ENCODE results near the gene IMPA2. TPM values are rescaled to one million over a fixed set of nuclear protein-coding genes. Genes with fewer than 3 reads are reported as not detected.

IMPA2 gene
- total and polyA plus RNA-seq, 2 of the 13 experiments (the other 11 are each of a cell fraction or from before 2014, with no cell fraction given) = 37.8 to 71.8 TPM

- H3K27ac ChIP-seq (ENCODE audit: extremely low read length, insufficient read depth, low read length) = no peak overlapping the region
- intact Hi-C loops (cut with micrococcal nuclease; ENCODE audit: unreplicated experiment) = loop anchor here (10.0 kb wide), 1 partner anchor 135 kb away; the partner anchor contains the start of gene CHMP1B
- TF ChIP-seq HHEX (CRISPR knock-in tag; IDR thresholded peaks at IDR 0.05) = no peak
- TF ChIP-seq ZBTB42 (CRISPR knock-in tag; IDR thresholded peaks at IDR 0.05) = no peak
- 0 out of 2 replicates have a peak, but pooled peaks have one; percentile 32 for TF ChIP-seq RXRA (CRISPR knock-in tag; IDR thresholded peaks at IDR 0.05)
- TF ChIP-seq ZNF629 (CRISPR knock-in tag; conservative IDR thresholded peaks at IDR 0.05) = no peak
- TF ChIP-seq SMC3 (IDR thresholded peaks at IDR 0.05; ENCODE audit: low read length) = no peak
- TF ChIP-seq ZNF407 (CRISPR knock-in tag; IDR thresholded peaks at IDR 0.05; ENCODE audit: not compliant biosample characterization) = no peak
- no peak for TF ChIP-seq ZNF619 (CRISPR knock-in tag; IDR thresholded peaks at IDR 0.05)
- no peak for TF ChIP-seq ZNF343 (CRISPR knock-in tag; IDR thresholded peaks at IDR 0.05)
- TF ChIP-seq LBX2 (CRISPR knock-in tag; IDR thresholded peaks at IDR 0.05; ENCODE audit: borderline replicate concordance) = no peak
- TF ChIP-seq CEBPG (CRISPR knock-in tag; IDR thresholded peaks at IDR 0.05) = no peak
- peak; percentile 99 for TF ChIP-seq ZBTB33 (CRISPR knock-in tag; IDR thresholded peaks at IDR 0.05)
- TF ChIP-seq RARA (CRISPR knock-in tag; IDR thresholded peaks at IDR 0.05) = 0 out of 2 replicates have a peak, but pooled peaks have one; percentile 48
- no peak for TF ChIP-seq AKAP8 (CRISPR knock-in tag; IDR thresholded peaks at IDR 0.05)
- TF ChIP-seq TCF12 (IDR thresholded peaks at IDR 0.05) = no peak
- no peak for TF ChIP-seq TCF12 (CRISPR knock-in tag; IDR thresholded peaks at IDR 0.05)
- no peak for TF ChIP-seq ZNF672 (CRISPR knock-in tag; IDR thresholded peaks at IDR 0.05)
- no peak for TF ChIP-seq SMARCC2 (IDR thresholded peaks at IDR 0.05)
Observed at GRCh38 chr18:11989966-11990380, 8.7 kb downstream of the IMPA2 start.

More at GRCh38 chr18:11989966-11990380, 8.7 kb downstream of the IMPA2 start:
- no peaks in the 10 kb centered on the region for H3K9me3 ChIP-seq (ENCODE audit: low read length)
- in situ Hi-C loops (cut with HindIII; ENCODE audit: extremely low pct_ligation_motif_present, low pct_unique_long_range_greater_than_20kb) = no loop called here
- no peak overlapping the region for H3K4me3 ChIP-seq (replicated peaks in 1 of 3; ENCODE audit: insufficient read depth in 1 of 3, low read depth in 2 of 3, low read length in 3 of 3)
- no peak overlapping the region for H2AFZ ChIP-seq (ENCODE audit: low read length)
- ChIA-PET POLR2A (interaction anchor here (12.8 kb wide), 1 partner anchor 8 kb away, joined by 328 read pairs; the partner anchor contains the start of gene IMPA2), CTCF (ENCODE audit: low intra/inter-chr PET ratio, low total read pairs) (no interaction called here)
- peaks cover 95% of the 10 kb centered on the region for H3K4me1 ChIP-seq (ENCODE audit: insufficient read depth, low read length)
- H3K27me3 ChIP-seq (ENCODE audit: control insufficient read depth in 1 of 2, insufficient read depth in 2 of 2, low read length in 2 of 2) = no peaks in the 10 kb centered on the region
- DNase-seq (ENCODE audit: low spot score) (no peak), FAIRE-seq (no peak), ATAC-seq (peak; percentile 18)
- peaks cover under 1% of the 10 kb centered on the region; the same call in 1 of the 2 replicates for H4K20me1 ChIP-seq (ENCODE audit: insufficient read depth, low read length)
- H3K9ac ChIP-seq (ENCODE audit: insufficient read depth, low read depth, low read length) = no peak overlapping the region
- H3K79me2 ChIP-seq (ENCODE audit: insufficient read depth, low read length) = peaks cover 41% of the 10 kb centered on the region
- H3K36me3 ChIP-seq (replicated peaks in 1 of 2; ENCODE audit: control insufficient read depth in 1 of 2, insufficient read depth in 2 of 2, low read length in 2 of 2) = peaks cover 0 to 7% of the 10 kb centered on the region in 2 experiments; a peak in 2 of 5 replicates
- no TSS peak for BruUV-seq (replicated peaks)
- 100% methylated on average over 3 of the region's 6 CpGs for WGBS (ENCODE audit: low lambda C conversion rate)
- no peak overlapping the region for H3K4me2 ChIP-seq (ENCODE audit: low read depth, low read length)

Measured in HepG2 (cell line).